ENCODE results near the gene ABCB9. TPM values are rescaled to one million over a fixed set of nuclear protein-coding genes. Genes with fewer than 3 reads are reported as not detected.
"Not testable (repeated sequence)": the region's sequence is repeated elsewhere in the genome, so short reads cannot be mapped to it uniquely, and the experiment has no call there.

ABCB9 gene
- total RNA-seq, 1 experiment from 2014 or later = 4.8 TPM

DNA sequence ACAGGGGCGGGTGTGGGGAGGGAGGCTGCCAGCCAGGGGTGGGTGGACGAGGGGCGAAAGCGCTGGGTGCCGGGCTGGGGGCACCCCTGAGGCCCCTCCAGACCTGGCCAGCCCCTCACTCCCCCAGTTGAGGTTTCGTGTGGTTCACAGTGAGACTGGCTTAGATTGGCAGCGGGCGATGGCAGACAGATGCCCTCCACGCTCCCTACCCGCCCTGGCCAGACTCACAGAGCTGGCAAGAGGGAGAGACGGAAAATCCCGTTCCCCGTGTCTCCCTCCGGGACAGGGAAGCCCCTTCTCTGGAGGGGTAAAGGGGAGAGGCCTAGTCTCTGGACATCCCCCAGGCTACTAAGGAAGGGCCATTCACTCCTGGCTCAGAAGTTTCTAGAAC lies 37.1 kb downstream of the ABCB9 start:
- in situ Hi-C loops (cut with HindIII; ENCODE audit: low pct_unique_long_range_greater_than_20kb, low sequenced_read_pairs) = no loop called here
- DNase-seq (ENCODE audit: low read depth) = no peak

DNA sequence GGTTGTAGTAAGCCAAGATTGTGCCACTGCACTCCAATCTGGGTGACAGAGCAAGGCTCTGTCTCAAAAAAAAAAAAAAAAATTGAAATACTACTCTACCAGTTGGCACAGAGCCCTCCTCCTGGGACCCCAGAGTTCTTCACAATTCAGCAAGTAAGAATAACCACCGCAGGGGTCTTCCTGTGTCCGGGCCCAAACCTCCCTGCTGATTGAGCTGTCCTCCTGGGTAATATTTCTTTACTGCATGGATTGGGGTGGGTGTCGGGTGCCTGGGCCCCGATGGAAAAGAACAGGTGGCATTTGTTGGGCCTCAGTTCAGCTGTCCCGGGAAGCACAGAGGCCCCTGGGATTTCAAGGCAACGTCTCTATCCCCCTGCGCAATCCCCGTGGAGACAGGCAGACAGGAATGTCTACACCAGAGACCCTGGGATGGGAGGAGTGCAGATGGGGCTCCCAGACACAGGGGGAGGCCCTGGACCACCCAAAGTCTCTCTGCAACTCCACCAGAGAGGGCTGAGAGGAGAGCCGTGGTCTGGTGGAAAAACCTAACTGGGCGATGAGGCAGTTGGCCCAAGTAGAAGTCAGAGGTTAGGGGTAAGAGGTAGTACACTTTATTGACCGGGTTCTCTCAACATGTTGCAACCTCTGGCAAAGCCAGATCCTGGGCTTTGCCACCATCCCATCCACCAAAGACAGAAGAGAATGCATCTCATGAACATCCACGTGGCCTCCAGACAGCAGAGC lies 37.7 kb downstream of the ABCB9 start:
- DNase-seq (ENCODE audit: low read depth) = no peak
- in situ Hi-C loops (cut with HindIII; ENCODE audit: low pct_unique_long_range_greater_than_20kb, low sequenced_read_pairs) = no loop called here

DNA sequence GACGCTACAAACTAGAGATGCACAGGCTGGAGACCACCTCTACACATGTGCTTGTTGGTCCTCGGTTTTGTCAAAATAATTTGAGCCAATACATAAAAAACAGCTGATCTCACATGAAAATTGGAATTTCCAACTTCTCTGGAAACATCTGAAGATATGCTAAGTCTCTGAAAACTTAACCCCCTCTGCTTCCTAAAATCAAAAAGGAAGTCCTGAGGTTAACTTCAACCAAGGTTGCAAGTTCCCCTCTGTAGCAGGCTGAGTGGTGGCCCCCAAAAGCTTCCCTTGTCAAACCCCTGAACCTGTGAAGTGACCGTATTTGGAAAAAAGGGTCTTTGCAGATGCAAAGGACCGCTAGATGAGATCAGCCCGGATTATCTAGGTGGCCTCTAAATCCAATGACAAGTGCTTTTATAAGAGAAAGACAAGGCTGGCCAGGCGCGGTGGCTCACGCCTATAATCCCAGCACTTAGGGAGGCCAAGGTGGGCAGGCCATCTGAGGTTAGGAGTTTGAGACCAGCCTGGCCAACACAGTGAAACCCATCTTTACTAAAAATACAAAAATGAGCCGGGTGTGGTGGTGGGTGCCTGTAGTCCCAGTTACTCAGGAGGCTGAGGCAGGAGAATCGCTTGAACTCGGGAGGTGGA lies 38.4 kb downstream of the ABCB9 start:
- no peak for DNase-seq (ENCODE audit: low read depth)
- in situ Hi-C loops (cut with HindIII; ENCODE audit: low pct_unique_long_range_greater_than_20kb, low sequenced_read_pairs) = no loop called here

DNA sequence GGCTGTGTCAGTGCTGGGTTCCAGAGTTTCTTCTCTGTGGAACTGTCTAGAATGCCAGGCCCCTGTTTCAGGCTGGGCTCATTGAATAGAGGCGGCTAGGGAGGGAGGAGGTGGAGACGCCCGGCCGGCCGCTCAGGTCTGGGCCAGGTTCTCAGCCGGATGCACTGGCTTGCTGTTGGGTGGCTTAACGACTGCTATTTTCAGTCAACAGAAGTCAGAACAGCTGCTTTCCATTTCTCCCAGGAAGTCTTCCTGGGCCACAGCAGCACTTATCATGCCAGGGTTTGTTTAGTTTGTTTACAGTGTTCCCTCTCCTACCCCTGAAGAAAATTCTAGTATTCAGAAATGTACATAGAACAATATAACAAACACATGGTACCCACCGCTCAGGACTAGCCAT lies 44.3 kb downstream of the ABCB9 start:
- no peak for DNase-seq (ENCODE audit: low read depth)
- in situ Hi-C loops (cut with HindIII; ENCODE audit: low pct_unique_long_range_greater_than_20kb, low sequenced_read_pairs) = no loop called here

DNA sequence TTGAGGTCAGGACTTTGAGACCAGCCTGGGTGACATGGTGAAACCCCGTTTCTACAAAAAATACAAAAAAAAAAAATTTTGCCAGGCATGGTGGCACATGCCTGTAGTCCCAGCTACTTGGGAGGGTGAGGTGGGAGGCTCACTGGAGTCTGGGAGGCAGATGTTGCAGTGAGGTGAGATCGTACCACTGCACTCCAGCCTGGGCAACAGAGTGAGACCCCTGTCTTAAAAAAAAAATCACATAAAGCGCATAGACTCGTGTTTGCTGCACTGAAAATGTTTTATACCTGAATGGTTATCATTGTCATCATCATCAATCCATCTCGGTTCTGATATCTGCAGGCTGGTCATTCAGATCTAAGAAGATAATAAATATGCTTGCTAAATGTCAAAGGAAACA lies 45.6 kb downstream of the ABCB9 start:
- in situ Hi-C loops (cut with HindIII; ENCODE audit: low pct_unique_long_range_greater_than_20kb, low sequenced_read_pairs) = no loop called here
- DNase-seq (ENCODE audit: low read depth) = no peak

DNA sequence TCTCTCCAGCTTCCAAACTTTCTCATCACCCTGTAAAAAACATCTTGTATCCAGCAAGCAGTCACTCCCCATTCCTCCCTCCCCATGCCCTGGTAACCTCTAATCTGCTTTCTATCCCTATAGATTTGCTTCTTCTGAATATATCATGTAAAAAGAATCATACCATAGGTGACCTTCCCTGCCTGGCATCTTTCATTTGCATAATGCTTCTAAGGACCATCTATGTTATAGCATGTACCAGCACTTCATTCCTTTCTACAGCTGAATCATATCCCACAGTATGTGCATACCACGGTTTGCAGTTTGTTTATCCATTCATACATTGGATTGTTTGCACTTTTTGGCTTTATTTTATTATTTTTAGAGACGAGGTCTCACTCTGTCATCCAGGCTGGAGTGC lies 47.4 kb downstream of the ABCB9 start:
- DNase-seq (ENCODE audit: low read depth) = no peak
- in situ Hi-C loops (cut with HindIII; ENCODE audit: low pct_unique_long_range_greater_than_20kb, low sequenced_read_pairs) = no loop called here

DNA sequence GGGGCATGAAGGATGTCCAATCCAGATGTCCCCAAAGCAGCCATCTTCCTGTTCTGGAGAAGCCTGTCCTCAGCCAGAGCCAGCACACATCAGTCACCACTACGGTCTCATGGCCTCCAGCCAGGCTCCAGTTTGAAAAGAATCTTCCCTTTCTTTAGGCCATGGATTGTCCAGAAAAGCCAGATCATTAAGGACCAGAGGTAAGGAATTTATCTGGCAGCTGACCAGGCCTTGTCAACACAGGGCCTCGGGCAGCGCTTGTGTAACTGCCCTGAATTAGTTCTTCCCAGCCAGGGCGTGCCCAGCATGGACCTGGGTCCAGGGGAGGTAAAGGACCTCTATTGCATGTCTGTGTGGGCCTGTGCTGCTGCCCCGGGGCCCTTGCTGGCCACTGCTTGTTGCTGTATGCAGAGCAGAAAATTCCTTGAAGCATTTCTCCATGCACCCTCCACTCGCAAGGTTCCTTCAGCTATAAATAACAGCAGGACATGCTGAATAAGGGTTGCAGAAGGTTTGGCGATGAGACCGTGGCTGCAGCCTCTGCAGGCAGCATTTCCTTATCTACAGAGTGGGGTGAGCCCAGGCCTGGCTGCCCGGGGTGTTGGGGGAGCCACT lies 48.6 kb downstream of the ABCB9 start:
- in situ Hi-C loops (cut with HindIII; ENCODE audit: low pct_unique_long_range_greater_than_20kb, low sequenced_read_pairs) = no loop called here
- no peak for DNase-seq (ENCODE audit: low read depth)

DNA sequence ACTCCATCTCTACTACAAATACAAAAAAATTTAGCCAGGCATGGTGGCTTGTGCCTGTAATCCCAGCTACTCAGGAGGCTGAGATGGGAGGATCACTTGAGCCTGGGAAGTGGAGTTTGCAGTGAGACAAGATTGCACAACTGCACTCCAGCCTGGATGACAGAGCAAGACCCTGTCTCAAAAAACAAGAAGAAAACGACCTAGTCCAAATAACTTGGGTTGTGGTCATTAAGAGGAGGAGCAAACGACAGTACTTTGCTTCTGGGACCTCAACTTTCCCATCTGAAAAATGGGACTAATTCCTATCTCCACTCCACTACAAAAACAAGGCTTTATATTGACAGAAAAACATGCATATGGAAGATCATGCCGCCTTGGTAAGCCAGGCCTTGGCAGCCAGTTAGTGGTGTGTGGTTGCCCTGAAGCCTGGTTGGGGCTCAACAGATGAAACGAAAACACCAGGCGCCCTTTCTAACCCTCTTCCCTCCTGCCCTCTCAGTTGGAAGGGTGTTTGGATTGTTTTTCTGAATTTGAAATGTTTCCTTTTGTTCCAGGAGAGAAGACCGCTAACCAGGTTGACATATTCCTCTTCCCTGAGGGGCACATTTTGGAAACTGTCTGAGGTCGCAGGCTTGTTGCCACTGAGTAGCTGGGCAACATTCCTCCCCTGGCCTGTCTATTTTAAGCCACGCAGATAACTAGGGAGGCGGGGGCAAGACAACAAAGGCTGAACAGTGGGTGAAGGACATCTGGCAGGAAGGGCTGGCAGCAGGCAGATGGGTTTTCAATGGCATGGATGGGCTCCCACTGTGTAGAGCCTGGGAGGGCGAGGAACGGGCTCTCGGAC lies 56.6 kb downstream of the ABCB9 start:
- DNase-seq (ENCODE audit: low read depth) = no peak
- in situ Hi-C loops (cut with HindIII; ENCODE audit: low pct_unique_long_range_greater_than_20kb, low sequenced_read_pairs) = no loop called here

DNA sequence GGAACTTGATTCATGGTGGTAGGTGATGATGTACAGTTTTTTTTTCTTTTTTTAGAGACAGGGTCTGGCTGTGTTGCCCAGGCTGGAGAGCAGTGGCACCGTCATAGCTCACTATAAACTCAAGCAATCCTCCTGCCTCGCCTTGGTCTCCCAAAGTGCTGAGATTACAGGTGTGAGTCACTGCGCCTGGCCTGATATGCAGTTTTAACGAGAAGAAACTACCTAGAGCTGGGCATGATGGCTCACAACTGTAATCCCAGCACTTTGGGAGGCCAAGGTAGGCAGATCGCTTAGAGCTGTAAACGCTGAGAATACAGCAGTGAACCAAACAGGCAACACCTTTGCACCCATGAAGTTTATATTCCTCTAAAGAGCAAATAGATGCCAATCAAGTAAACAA lies 57.3 kb downstream of the ABCB9 start:
- DNase-seq (ENCODE audit: low read depth) = no peak
- in situ Hi-C loops (cut with HindIII; ENCODE audit: low pct_unique_long_range_greater_than_20kb, low sequenced_read_pairs) = no loop called here

DNA sequence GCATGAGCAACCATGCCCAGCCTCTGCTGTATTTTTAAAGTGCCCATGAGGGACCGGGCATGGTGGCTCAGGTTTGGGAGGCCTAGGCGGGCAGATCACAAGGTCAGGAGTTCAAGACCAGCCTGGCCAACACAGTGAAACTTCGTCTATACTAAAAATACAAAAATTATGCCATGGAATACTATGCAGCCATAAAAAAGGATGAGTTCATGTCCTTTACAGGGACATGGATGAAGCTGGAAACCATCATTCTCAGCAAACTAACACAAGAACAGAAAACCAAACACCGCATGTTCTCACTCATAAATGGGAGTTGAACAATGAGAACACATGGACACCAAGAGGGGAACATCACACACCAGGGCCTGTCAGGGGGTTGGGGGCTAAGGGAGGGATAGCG lies 61.0 kb downstream of the ABCB9 start:
- DNase-seq (ENCODE audit: low read depth); in situ Hi-C loops (cut with HindIII; ENCODE audit: low pct_unique_long_range_greater_than_20kb, low sequenced_read_pairs): not testable (repeated sequence)

DNA sequence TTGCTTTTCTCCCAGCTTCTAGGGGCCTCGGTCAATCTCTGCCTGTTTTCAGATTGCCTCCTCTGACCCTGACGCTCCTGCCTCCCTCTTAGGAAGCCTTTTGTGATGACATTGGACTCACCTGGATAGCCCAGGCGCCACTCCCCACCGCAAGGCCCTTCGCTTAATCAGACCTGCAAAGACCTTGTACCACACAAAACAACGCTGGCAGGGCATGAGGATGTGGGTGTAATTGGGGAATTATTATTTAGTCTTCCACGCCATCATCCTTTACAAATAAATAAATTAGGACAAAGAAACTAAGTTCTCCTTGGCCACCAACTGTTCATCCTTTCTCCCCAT lies 62.6 kb downstream of the ABCB9 start:
- no peak for DNase-seq (ENCODE audit: low read depth)
- in situ Hi-C loops (cut with HindIII; ENCODE audit: low pct_unique_long_range_greater_than_20kb, low sequenced_read_pairs) = no loop called here

DNA sequence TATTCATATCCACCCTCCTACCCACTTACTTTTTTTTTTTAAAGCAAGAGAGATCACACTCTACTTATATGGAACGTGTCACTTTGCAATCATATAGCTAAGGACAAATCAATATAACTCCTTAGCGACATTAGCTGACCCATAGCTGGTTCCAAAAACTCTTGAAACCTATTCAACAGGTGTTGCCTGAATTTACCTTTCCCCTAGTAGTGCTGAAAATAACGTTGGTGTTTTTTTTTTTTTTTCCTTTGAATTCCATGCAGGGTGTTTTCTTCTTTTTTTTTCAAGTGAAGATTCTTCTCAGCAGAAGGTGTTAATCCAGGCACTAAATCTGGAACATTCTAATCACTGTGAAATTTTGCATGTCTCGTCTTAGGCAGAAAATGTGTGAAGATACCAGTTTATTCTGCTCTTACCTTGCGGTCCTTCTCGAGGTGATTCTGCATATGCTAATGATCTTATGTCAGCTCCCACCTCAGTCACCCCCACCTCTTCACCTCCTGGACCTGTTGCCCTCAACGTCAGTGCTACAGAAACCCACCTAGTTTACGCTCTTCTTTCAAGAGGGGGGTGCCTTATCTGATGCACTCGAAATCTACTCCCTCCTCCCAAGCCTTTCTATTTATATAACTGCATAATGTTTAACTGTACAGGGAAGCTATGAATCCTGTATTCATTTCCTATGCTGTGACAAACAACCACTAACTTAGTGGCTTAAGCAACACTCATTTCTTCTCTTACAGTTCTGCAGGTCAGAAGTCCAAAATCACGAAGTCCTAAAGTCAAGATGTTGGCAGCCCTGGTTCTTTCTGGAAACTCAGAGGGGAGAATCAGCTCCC lies 63.2 kb downstream of the ABCB9 start:
- in situ Hi-C loops (cut with HindIII; ENCODE audit: low pct_unique_long_range_greater_than_20kb, low sequenced_read_pairs) = no loop called here
- DNase-seq (ENCODE audit: low read depth) = no peak

DNA sequence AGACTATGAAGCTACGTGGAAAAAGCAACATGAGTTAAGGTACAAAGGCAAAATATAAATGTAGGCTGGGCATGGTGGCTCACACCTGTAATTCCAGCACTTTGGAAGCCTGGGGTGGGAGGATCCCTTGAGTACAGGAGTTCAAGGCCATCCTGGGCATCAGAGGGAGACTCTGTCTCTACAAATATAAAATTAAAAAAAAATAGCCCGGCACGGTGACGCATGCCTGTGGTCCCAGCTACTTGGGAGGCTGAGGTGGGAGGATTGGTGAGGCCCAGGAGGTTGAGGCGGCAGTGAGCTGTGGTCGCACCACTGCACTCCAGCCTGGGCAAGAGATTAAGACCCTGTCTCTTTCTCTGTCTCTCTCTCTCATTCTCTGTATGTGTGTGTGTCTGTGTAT lies 66.4 kb downstream of the ABCB9 start:
- in situ Hi-C loops (cut with HindIII; ENCODE audit: low pct_unique_long_range_greater_than_20kb, low sequenced_read_pairs) = no loop called here
- DNase-seq (ENCODE audit: low read depth) = no peak

DNA sequence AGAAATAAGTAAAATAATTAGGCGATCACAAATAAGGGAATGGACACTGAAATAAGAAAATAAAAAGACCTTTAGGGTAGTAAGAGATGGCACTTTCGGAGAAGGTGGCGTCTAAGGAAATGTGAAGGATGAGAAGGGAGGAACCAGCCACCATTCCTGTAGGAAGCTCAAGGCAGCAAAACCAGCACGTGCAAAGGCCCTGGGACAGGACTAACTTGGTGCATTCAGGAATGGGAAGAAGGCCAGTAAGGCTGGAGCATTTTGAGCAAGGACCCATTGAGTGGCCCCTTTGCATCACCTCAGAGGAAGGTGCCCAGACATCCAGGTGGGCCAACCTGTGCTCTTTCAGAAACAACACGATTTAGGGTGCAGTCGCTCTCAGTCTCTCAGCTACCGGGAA lies 69.6 kb downstream of the ABCB9 start:
- in situ Hi-C loops (cut with HindIII; ENCODE audit: low pct_unique_long_range_greater_than_20kb, low sequenced_read_pairs) = no loop called here
- no peak for DNase-seq (ENCODE audit: low read depth)

DNA sequence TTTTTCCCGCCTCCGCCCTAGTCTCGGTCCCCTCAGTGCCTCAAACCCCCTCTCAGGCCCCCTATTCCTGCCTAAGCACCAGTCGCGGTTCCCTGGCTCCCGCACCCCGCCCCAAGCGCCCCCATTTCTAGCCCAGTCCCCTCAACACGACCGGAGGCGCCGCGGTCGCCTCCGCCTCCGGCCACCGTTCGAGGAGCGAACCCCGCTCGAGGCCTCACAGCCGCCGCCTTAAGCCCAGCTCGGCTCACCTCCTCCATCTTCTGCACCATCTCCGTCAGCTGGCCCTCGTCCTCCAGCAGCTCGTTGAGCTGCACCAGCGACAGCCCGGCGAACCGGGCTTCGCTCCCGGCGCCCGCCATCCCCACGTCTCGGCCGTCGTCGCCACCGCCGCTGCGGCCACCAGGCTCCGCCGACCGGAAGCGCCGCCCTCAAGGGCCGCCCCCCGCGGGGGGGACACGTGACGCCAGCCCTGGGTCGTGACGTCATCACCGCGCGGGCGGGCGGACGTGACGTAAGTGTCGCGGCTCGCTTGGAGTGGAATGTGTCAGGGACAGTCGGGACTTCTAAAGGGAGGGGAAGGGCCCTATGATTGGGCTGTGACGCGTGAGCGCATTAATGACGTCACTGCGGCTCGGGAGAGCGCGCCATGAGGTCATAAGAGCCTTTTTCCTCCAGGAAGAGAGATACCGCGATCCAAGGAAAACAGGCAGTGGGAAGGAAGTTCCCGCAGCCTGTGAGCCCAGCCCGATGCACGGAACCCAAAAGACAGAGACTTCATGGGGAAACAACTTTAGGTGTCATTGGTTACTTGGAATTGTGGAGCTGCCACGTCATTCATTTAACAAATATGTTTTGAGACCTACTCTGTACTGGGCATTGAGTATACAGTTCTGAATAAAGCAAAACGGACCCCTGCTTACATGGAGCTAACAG lies 70.3 kb downstream of the ABCB9 start, which contains the start of gene VPS37B:
VPS37B (minus strand) TSS at position 421 of the 933 bp plus-strand sequence; CDS start at position 359, 62 bp downstream.
- DNase-seq (ENCODE audit: low read depth) = peak; percentile 83

DNA sequence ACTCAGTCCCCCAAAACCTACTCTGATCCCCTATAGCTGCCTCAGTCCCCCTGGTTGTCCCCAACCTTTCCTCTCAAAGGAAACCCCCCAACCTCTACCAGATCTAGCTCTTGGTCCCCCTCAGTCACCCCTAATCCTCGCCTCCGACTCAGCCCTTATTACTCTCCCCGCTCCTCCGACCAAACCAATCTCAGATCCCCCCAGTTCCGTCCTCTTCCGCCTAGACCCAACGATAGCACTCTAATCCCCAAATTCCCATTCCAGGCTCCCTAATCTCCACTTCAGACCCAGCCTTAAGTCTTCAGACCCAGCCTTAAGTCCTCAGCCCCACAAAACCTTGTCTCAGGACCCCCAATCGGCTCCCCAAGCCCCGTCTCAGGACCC lies 71.0 kb downstream of the ABCB9 start:
- in situ Hi-C loops (cut with HindIII; ENCODE audit: low pct_unique_long_range_greater_than_20kb, low sequenced_read_pairs) = no loop called here
- no peak for DNase-seq (ENCODE audit: low read depth)

More for the DNA sequence above, 70.3 kb downstream of the ABCB9 start, which contains the start of gene VPS37B:
- in situ Hi-C loops (cut with HindIII; ENCODE audit: low pct_unique_long_range_greater_than_20kb, low sequenced_read_pairs) = no loop called here
